Endothelial cell of hepatic sinusoid (primary cell): ENCODE data around the gene ESRP2.

Experiments used
- in situ Hi-C: cut with HindIII; loops from 2 replicates; pipeline ENCODE4 v1.10.0; 2017; ENCODE audit warnings: low sequenced_read_pairs

Gene ESRP2

DNA sequence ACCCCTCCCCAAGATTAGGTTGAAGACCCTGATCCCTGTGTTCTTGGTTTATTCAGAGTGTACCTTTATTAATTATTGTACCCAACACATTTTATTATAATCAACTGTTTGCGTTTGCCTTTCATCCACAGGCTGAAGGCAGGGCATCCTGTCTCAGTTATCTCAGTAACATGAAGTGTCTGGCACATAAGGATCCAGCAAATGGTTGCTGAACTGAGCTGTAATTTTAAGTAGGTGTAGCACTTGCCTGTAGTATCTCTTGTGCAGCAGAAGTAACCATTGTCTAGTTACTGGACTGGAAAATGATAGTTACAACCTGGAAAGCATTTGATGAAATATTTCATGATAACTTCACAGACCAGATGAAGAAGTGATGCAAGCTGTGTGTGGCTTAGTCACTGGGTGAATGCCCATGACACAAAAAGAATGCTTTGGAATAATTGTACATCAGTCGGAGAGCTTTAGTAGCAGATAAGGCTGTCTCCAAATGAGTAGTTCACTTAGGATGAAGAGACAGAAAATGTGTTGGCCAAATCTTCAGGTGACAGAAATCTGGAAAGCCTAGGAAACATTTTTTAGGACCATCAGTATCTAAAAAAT, 56.6 kb downstream of the ESRP2 start:
- in situ Hi-C loops, result no loop called here
